GM23248 (cell line): ENCODE data around the gene OR6C76.
"Not testable (repeated sequence)": the region's sequence is repeated elsewhere in the genome, so short reads cannot be mapped to it uniquely, and the experiment has no call there.

Experiments
- EZH2 ChIP-seq: fragments of 200-600 bp; sonication (generic); IDR thresholded peaks from 2 replicates; pipeline ENCODE4 v1.6.1; 2018; ENCODE audit warnings: antibody characterized with exemption, mild to moderate bottlenecking; ENCODE audit not compliant: insufficient read depth, poor library complexity, severe bottlenecking
- EZH2phosphoT487 ChIP-seq: fragments of 200-600 bp; sonication (generic); IDR thresholded peaks from 2 replicates; pipeline ENCODE4 v1.6.1; 2018; ENCODE audit warnings: antibody characterized with exemption, moderate library complexity, mild to moderate bottlenecking, low read depth; ENCODE audit not compliant: insufficient read depth

DNA sequence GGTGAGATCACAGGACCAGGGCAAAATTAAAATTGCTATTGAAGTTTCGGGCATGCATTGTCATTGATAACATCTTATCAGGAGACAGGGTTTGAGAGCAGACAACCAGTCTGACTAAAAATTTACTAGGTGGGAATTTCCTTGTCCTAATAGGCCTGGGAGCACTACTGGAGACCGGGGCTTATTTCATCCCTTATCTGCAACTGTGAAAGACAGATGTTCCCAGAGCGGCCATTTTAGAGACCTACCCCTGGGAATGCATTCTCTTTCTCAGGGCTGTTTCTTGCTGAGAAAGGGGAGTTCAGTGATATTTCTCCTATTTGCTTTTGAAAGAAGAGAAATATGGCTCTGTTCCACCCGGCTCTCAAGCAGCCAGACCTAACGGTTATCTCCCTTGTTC is 15.2 kb downstream of the OR6C76 start:
- TF ChIP-seq EZH2, EZH2phosphoT487: not testable (repeated sequence)
